GM21390 (cell line): ENCODE results near the gene LRMDA.

Experiments used
- ATAC-seq: cut with Tn5 transposase; IDR thresholded peaks from one replicate; pipeline ENCODE4 v1.9.1; 2021; ENCODE audit not compliant: unreplicated experiment

Gene LRMDA

GRCh38 chr10:76433161-76434005, 1002.0 kb downstream of the LRMDA start:
- ATAC-seq = no peak

GRCh38 chr10:76435157-76435556, 1003.7 kb downstream of the LRMDA start:
- ATAC-seq = no peak

GRCh38 chr10:76436401-76436811, 1005.0 kb downstream of the LRMDA start:
- no peak for ATAC-seq

GRCh38 chr10:76436981-76437380, 1005.6 kb downstream of the LRMDA start:
- ATAC-seq = no peak

GRCh38 chr10:76440426-76440825, 1009.0 kb downstream of the LRMDA start:
- no peak for ATAC-seq

- ATAC-seq = no peak
Observed at GRCh38 chr10:76442113-76442512, 1010.7 kb downstream of the LRMDA start.

GRCh38 chr10:76444034-76444800, 1012.8 kb downstream of the LRMDA start:
- ATAC-seq = no peak

- ATAC-seq = no peak
Observed at GRCh38 chr10:76447578-76447977, 1016.2 kb downstream of the LRMDA start.

GRCh38 chr10:76451911-76452310, 1020.5 kb downstream of the LRMDA start:
- ATAC-seq = no peak

- ATAC-seq = no peak
Observed at GRCh38 chr10:76453332-76453731, 1021.9 kb downstream of the LRMDA start.

- no peak for ATAC-seq
Observed at GRCh38 chr10:76453997-76454396, 1022.6 kb downstream of the LRMDA start.

GRCh38 chr10:76454506-76455140, 1023.2 kb downstream of the LRMDA start:
- ATAC-seq = no peak

GRCh38 chr10:76456197-76456596, 1024.8 kb downstream of the LRMDA start:
- no peak for ATAC-seq

- ATAC-seq = no peak
Observed at GRCh38 chr10:76459016-76459730, 1027.7 kb downstream of the LRMDA start.

- ATAC-seq = no peak
Observed at GRCh38 chr10:76461024-76461423, 1029.6 kb downstream of the LRMDA start.

GRCh38 chr10:76463111-76463510, 1031.7 kb downstream of the LRMDA start:
- no peak for ATAC-seq

- ATAC-seq = no peak
Observed at GRCh38 chr10:76466836-76467503, 1035.5 kb downstream of the LRMDA start.

- no peak for ATAC-seq
Observed at GRCh38 chr10:76469675-76470074, 1038.3 kb downstream of the LRMDA start.

- no peak for ATAC-seq
Observed at GRCh38 chr10:76479103-76479790, 1047.8 kb downstream of the LRMDA start.

- no peak for ATAC-seq
Observed at GRCh38 chr10:76481178-76481577, 1049.8 kb downstream of the LRMDA start.
